BE2C (cell line): ENCODE results near the gene ATP9B.

Source experiments
- DNase-seq: peaks from one replicate; pipeline ENCODE4 v3.0.0-alpha.2; 2020
- H3K27me3 ChIP-seq: fragments of 250-450 bp; sonication (Bioruptor Pico); 2 replicates; pipeline ENCODE4 v1.5.1; 2020; ENCODE audit warnings: mild to moderate bottlenecking
- H3K36me3 ChIP-seq: fragments of 250-450 bp; sonication (Bioruptor Pico); 2 replicates; pipeline ENCODE4 v1.5.1; 2020; ENCODE audit warnings: mild to moderate bottlenecking
- H3K4me1 ChIP-seq: fragments of 250-450 bp; sonication (Bioruptor Pico); 2 replicates; pipeline ENCODE4 v1.5.1; 2020
- H3K4me3 ChIP-seq: 2 replicates; pipeline ENCODE4 v1.5.1; 2011; ENCODE audit warnings: low read depth, low read length
- H3K9me3 ChIP-seq: fragments of 250-450 bp; sonication (Bioruptor Pico); 2 replicates; pipeline ENCODE4 v1.5.1; 2020
- CTCF ChIP-seq: IDR thresholded peaks from 2 replicates; pipeline ENCODE4 v1.5.1; 2012; ENCODE audit warnings: mild to moderate bottlenecking, low read depth, low read length

ATP9B gene

GRCh38 chr18:79173742-79174141 is 104.5 kb downstream of the ATP9B start:
- Histone ChIP-seq H3K36me3 (no peaks in the 10 kb centered on the region), H3K4me3 (no peak overlapping the region), H3K9me3 (no peaks in the 10 kb centered on the region), H3K27me3 (no peaks in the 10 kb centered on the region), H3K4me1 (no peaks in the 10 kb centered on the region)
- no peak for DNase-seq
- no peak for TF ChIP-seq CTCF

- no peaks in the 10 kb centered on the region for H3K4me1 ChIP-seq
- H3K27me3 ChIP-seq, result no peaks in the 10 kb centered on the region
- no peak for TF ChIP-seq CTCF
- no peaks in the 10 kb centered on the region for H3K9me3 ChIP-seq
- no peak overlapping the region for H3K4me3 ChIP-seq
- H3K36me3 ChIP-seq, result no peaks in the 10 kb centered on the region
- no peak for DNase-seq
Observed at GRCh38 chr18:79178113-79178531, 108.9 kb downstream of the ATP9B start.

GRCh38 chr18:79182047-79182713 is 113.0 kb downstream of the ATP9B start:
- H3K4me3 ChIP-seq, result no peak overlapping the region
- H3K9me3 ChIP-seq, result no peaks in the 10 kb centered on the region
- TF ChIP-seq CTCF, result no peak
- no peak for DNase-seq
- no peaks in the 10 kb centered on the region for H3K36me3 ChIP-seq
- no peaks in the 10 kb centered on the region for H3K27me3 ChIP-seq
- H3K4me1 ChIP-seq, result no peaks in the 10 kb centered on the region

GRCh38 chr18:79185648-79186047 is 116.5 kb downstream of the ATP9B start:
- H3K9me3 ChIP-seq, result no peaks in the 10 kb centered on the region
- H3K4me1 ChIP-seq, result no peaks in the 10 kb centered on the region
- H3K36me3 ChIP-seq, result no peaks in the 10 kb centered on the region
- no peak for TF ChIP-seq CTCF
- no peak overlapping the region for H3K4me3 ChIP-seq
- DNase-seq, result no peak
- no peaks in the 10 kb centered on the region for H3K27me3 ChIP-seq

- no peaks in the 10 kb centered on the region for H3K9me3 ChIP-seq
- H3K4me3 ChIP-seq, result no peak overlapping the region
- no peaks in the 10 kb centered on the region for H3K4me1 ChIP-seq
- no peak for DNase-seq
- no peaks in the 10 kb centered on the region for H3K27me3 ChIP-seq
- H3K36me3 ChIP-seq, result no peaks in the 10 kb centered on the region
- no peak for TF ChIP-seq CTCF
Observed at GRCh38 chr18:79186649-79187048, 117.5 kb downstream of the ATP9B start.

GRCh38 chr18:79187532-79188277 is 118.5 kb downstream of the ATP9B start:
- Histone ChIP-seq H3K36me3 (no peaks in the 10 kb centered on the region), H3K9me3 (no peaks in the 10 kb centered on the region), H3K27me3 (no peaks in the 10 kb centered on the region), H3K4me3 (no peak overlapping the region), H3K4me1 (no peaks in the 10 kb centered on the region)
- no peak for TF ChIP-seq CTCF
- no peak for DNase-seq
